Activated CD4-positive, alpha-beta memory T cell treated with anti-CD3 and anti-CD28 coated beads, Interleukin-2, amount 10 ng/mL, durations not matched to agents 7 days and 5 days (primary cell): ENCODE results near the gene MICAL2. TPM values are rescaled to one million over a fixed set of nuclear protein-coding genes. Genes with fewer than 3 reads are reported as not detected.

Experiments used
- CTCF ChIA-PET: fragments of 350-600 bp; sonication (Branson Sonifier 250); formaldehyde crosslinking; loops from one replicate; lab custom pipeline; 2021; ENCODE audit warnings: antibody characterized with exemption, inconsistent platforms; lab: Charles Lee
- POLR2A ChIA-PET: fragments of 350-600 bp; sonication (Branson Sonifier 250); formaldehyde crosslinking; loops from one replicate; lab custom pipeline; 2021; ENCODE audit warnings: antibody characterized with exemption; lab: Charles Lee
- DNase-seq: peaks from one replicate; pipeline ENCODE4 v3.0.0-alpha.2; 2020
- H3K27ac Mint-ChIP-seq: one replicate; pipeline ENCODE4 v1.8.0; 2021; ENCODE audit warnings: mild to moderate bottlenecking, mixed read lengths
- H3K27me3 Mint-ChIP-seq: one replicate; pipeline ENCODE4 v1.8.0; 2021; ENCODE audit warnings: mixed read lengths
- H3K36me3 Mint-ChIP-seq: one replicate; pipeline ENCODE4 v1.8.0; 2021; ENCODE audit warnings: low read depth, mixed read lengths
- H3K4me1 Mint-ChIP-seq: one replicate; pipeline ENCODE4 v1.8.0; 2021; ENCODE audit warnings: mixed read lengths
- H3K4me3 Mint-ChIP-seq: one replicate; pipeline ENCODE4 v1.8.0; 2021; ENCODE audit warnings: mild to moderate bottlenecking, mixed read lengths
- H3K9me3 Mint-ChIP-seq: one replicate; pipeline ENCODE4 v1.8.0; 2021; ENCODE audit warnings: mixed read lengths
- total RNA-seq, 2 experiments: library from RNA; stranded (reverse); gene quantifications; one replicate each; pipeline ENCODE4 v1.2.3, GENCODE V29; 2021

Gene MICAL2
- total RNA-seq, 2 experiments from 2014 or later = 135 to 143 TPM

GRCh38 chr11:12114193-12115033 is 4.0 kb downstream of the MICAL2 start:
- no peaks in the 10 kb centered on the region for H3K9me3 Mint-ChIP-seq
- POLR2A ChIA-PET = no interaction called here
- CTCF ChIA-PET = interaction anchor here (1.9 kb wide), 1 partner anchor 121 kb away, joined by 6 read pairs; no protein-coding TSS in a partner anchor
- DNase-seq = no peak
- H3K27ac Mint-ChIP-seq = no peak overlapping the region
- peaks cover 68% of the 10 kb centered on the region for H3K4me1 Mint-ChIP-seq
- peaks cover 24% of the 10 kb centered on the region for H3K36me3 Mint-ChIP-seq
- H3K4me3 Mint-ChIP-seq = no peak overlapping the region
- H3K27me3 Mint-ChIP-seq = no peaks in the 10 kb centered on the region

- DNase-seq = no peak
- Mint-ChIP-seq H3K27ac (no peak overlapping the region), H3K36me3 (peaks cover 22% of the 10 kb centered on the region), H3K4me3 (no peak overlapping the region), H3K27me3 (no peaks in the 10 kb centered on the region), H3K4me1 (peaks cover 70% of the 10 kb centered on the region), H3K9me3 (no peaks in the 10 kb centered on the region)
- ChIA-PET CTCF (interaction anchor here (0.7 kb wide), 1 partner anchor 110 kb away, joined by 3 read pairs; no protein-coding TSS in a partner anchor), POLR2A (interaction anchor here (1.2 to 1.3 kb wide), 2 partner anchors 41 to 80 kb away, joined by 3 read pairs; no protein-coding TSS in a partner anchor)
Observed at GRCh38 chr11:12116425-12117032, 6.1 kb downstream of the MICAL2 start.

- no peak overlapping the region for H3K27ac Mint-ChIP-seq
- no peak for DNase-seq
- H3K4me3 Mint-ChIP-seq = no peak overlapping the region
- ChIA-PET CTCF (no interaction called here), POLR2A (interaction anchor here (1.2 to 1.3 kb wide), 2 partner anchors 40 to 80 kb away, joined by 3 read pairs; no protein-coding TSS in a partner anchor)
- H3K36me3 Mint-ChIP-seq = peaks cover 22% of the 10 kb centered on the region
- no peaks in the 10 kb centered on the region for H3K9me3 Mint-ChIP-seq
- H3K4me1 Mint-ChIP-seq = peaks cover 69% of the 10 kb centered on the region
- no peaks in the 10 kb centered on the region for H3K27me3 Mint-ChIP-seq
Observed at GRCh38 chr11:12117200-12117599, 6.8 kb downstream of the MICAL2 start.

DNA sequence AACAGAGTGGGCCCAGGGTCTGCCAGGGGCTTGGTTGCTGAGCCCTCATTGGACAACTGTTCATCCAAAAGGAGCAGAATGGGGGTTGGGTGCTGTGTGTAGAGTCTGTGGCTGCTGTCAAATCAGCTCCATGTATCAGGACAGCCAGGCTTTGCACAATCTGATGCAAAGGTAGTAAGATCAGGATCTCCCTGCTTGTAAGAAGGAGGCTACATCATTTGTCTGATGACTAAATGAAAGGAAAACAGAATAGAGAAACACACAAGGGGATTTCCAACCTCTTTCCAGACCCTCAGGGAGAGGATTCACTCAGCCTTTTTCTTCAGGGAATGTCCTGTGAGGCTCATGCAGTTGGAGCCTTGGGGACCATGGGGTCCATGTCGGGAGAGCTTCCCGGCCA is 7.2 kb downstream of the MICAL2 start:
- H3K27ac Mint-ChIP-seq = no peak overlapping the region
- H3K4me1 Mint-ChIP-seq = peaks cover 65% of the 10 kb centered on the region
- H3K4me3 Mint-ChIP-seq = no peak overlapping the region
- peaks cover 20% of the 10 kb centered on the region for H3K36me3 Mint-ChIP-seq
- H3K27me3 Mint-ChIP-seq = no peaks in the 10 kb centered on the region
- POLR2A ChIA-PET = interaction anchor here (1.2 to 1.3 kb wide), 2 partner anchors 40 to 79 kb away, joined by 3 read pairs; no protein-coding TSS in a partner anchor
- DNase-seq = no peak
- CTCF ChIA-PET = no interaction called here
- no peaks in the 10 kb centered on the region for H3K9me3 Mint-ChIP-seq

- POLR2A ChIA-PET = interaction anchor here (1.7 kb wide), 1 partner anchor 32 kb away, joined by 5 read pairs; no protein-coding TSS in a partner anchor
- CTCF ChIA-PET = no interaction called here
Observed at GRCh38 chr11:12118949-12119348, 8.6 kb downstream of the MICAL2 start.

DNA sequence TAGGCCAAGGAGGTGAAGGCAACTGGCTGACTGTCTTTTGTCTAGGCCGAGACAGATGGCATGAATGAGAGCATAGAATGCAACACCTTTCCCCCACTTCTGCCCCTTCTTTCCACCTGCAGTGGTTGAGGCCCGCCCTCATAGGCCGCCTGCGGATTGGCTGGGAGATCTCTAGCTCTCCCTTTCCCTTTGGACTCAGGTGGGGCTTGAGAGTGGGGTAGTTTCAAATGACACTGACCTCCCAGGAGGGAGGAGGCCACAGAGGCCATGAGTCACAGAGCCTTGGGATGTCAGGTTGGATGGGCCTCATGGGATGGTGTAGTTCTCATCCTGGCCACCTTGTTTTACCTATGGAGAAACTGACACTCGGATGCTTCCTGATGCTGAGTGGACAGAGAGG is 9.1 kb downstream of the MICAL2 start:
- Mint-ChIP-seq H3K27me3 (no peaks in the 10 kb centered on the region), H3K4me1 (peaks cover 63% of the 10 kb centered on the region), H3K36me3 (peaks cover 15% of the 10 kb centered on the region), H3K4me3 (no peak overlapping the region), H3K9me3 (no peaks in the 10 kb centered on the region), H3K27ac (no peak overlapping the region)
- ChIA-PET CTCF (no interaction called here), POLR2A (interaction anchor here (1.7 kb wide), 1 partner anchor 32 kb away, joined by 5 read pairs; no protein-coding TSS in a partner anchor)
- no peak for DNase-seq

More at GRCh38 chr11:12118949-12119348, 8.6 kb downstream of the MICAL2 start:
- no peak overlapping the region for H3K27ac Mint-ChIP-seq
- no peak for DNase-seq
- H3K27me3 Mint-ChIP-seq = no peaks in the 10 kb centered on the region
- no peaks in the 10 kb centered on the region for H3K9me3 Mint-ChIP-seq
- peaks cover 63% of the 10 kb centered on the region for H3K4me1 Mint-ChIP-seq
- peaks cover 14% of the 10 kb centered on the region for H3K36me3 Mint-ChIP-seq
- no peak overlapping the region for H3K4me3 Mint-ChIP-seq

GRCh38 chr11:12120031-12121008 is 9.9 kb downstream of the MICAL2 start:
- Mint-ChIP-seq H3K9me3 (no peaks in the 10 kb centered on the region), H3K27ac (no peak overlapping the region), H3K4me3 (no peak overlapping the region), H3K36me3 (peaks cover 18% of the 10 kb centered on the region), H3K27me3 (no peaks in the 10 kb centered on the region), H3K4me1 (peaks cover 67% of the 10 kb centered on the region)
- CTCF ChIA-PET = interaction anchor here (1.0 to 1.3 kb wide), 2 partner anchors 14 to 40 kb away, joined by 3 to 5 read pairs; no protein-coding TSS in a partner anchor
- no peak for DNase-seq
- POLR2A ChIA-PET = interaction anchor here (0.8 to 1.3 kb wide), 3 partner anchors 18 to 116 kb away, joined by 3 to 4 read pairs (median 3); no protein-coding TSS in a partner anchor

- no peak overlapping the region for H3K4me3 Mint-ChIP-seq
- H3K27ac Mint-ChIP-seq = no peak overlapping the region
Observed at GRCh38 chr11:12121011-12121410, 10.6 kb downstream of the MICAL2 start.

DNA sequence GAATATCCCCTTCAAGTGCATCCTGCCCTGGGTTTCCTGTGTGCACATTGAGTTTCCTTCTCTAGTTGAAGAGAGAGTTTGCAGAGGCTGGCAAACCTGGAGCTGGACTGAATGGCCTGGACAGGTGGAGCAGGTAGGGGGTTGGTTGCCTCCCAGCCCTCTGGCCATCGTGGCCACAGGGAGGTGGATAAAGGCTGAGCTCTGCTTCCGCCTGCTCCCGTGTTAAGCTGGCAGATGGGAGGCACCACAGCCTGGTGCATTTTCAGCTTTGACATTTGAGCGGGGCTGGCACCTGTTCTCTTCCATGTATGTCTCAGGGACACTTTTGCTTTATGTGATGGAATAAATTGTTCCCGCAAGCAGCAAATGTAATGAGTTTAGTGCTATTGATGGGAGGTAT is 11.1 kb downstream of the MICAL2 start:
- Mint-ChIP-seq H3K4me1 (peaks cover 75% of the 10 kb centered on the region), H3K27me3 (no peaks in the 10 kb centered on the region), H3K36me3 (peaks cover 16% of the 10 kb centered on the region), H3K27ac (no peak overlapping the region), H3K9me3 (no peaks in the 10 kb centered on the region), H3K4me3 (no peak overlapping the region)
- CTCF ChIA-PET = interaction anchor here (1.0 to 3.4 kb wide), 3 partner anchors 13 to 115 kb away, joined by 3 to 12 read pairs (median 5); no protein-coding TSS in a partner anchor
- DNase-seq = no peak
- POLR2A ChIA-PET = interaction anchor here (1.0 to 1.3 kb wide), 4 partner anchors 11 to 31 kb away, joined by 3 to 4 read pairs (median 4); partner anchors contain the start of gene MICAL2

More at GRCh38 chr11:12121011-12121410, 10.6 kb downstream of the MICAL2 start:
- CTCF ChIA-PET = interaction anchor here (1.0 to 1.3 kb wide), 2 partner anchors 14 to 40 kb away, joined by 3 to 5 read pairs; no protein-coding TSS in a partner anchor
- no peaks in the 10 kb centered on the region for H3K9me3 Mint-ChIP-seq
- POLR2A ChIA-PET = interaction anchor here (0.8 to 1.3 kb wide), 6 partner anchors 11 to 116 kb away, joined by 3 to 4 read pairs (median 3); partner anchors contain the start of gene MICAL2
- H3K4me1 Mint-ChIP-seq = peaks cover 72% of the 10 kb centered on the region
- no peak for DNase-seq
- H3K27me3 Mint-ChIP-seq = no peaks in the 10 kb centered on the region
- peaks cover 18% of the 10 kb centered on the region for H3K36me3 Mint-ChIP-seq

DNA sequence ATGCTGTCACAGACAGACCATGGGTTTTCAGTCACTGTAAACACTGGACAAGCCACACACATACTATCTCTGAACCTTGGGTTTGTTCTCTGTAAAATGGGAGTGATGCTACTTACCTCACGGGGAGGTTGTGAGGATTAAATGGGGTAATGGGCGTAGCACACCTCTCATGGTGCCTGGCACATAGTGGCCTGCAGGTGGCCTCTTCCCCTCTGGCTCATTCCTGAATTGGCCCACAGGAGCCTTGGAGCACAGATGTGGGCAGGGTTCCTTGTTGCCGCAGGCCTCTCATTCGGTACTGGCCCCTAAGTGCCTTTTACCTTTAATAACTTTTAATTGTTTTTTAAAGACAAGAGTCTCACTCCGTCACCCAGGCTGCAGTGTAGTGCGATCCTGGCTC is 11.7 kb downstream of the MICAL2 start:
- ChIA-PET CTCF (interaction anchor here (1.0 to 3.4 kb wide), 4 partner anchors 21 to 115 kb away, joined by 3 to 12 read pairs (median 4); no protein-coding TSS in a partner anchor), POLR2A (interaction anchor here (1.0 to 1.3 kb wide), 4 partner anchors 12 to 30 kb away, joined by 3 to 4 read pairs (median 4); partner anchors contain the start of gene MICAL2)
- Mint-ChIP-seq H3K4me1 (peaks cover 75% of the 10 kb centered on the region), H3K4me3 (no peak overlapping the region), H3K36me3 (peaks cover 19% of the 10 kb centered on the region), H3K9me3 (no peaks in the 10 kb centered on the region), H3K27me3 (no peaks in the 10 kb centered on the region), H3K27ac (no peak overlapping the region)
- no peak for DNase-seq

- H3K4me3 Mint-ChIP-seq = no peak overlapping the region
- ChIA-PET CTCF (interaction anchor here (1.0 to 3.4 kb wide), 5 partner anchors 11 to 113 kb away, joined by 3 to 12 read pairs (median 5); no protein-coding TSS in a partner anchor), POLR2A (interaction anchor here (1.0 to 2.5 kb wide), 3 partner anchors 13 to 113 kb away, joined by 3 to 8 read pairs (median 5); partner anchors contain the start of gene MICAL2)
- H3K27ac Mint-ChIP-seq = no peak overlapping the region
- peaks cover 77% of the 10 kb centered on the region for H3K4me1 Mint-ChIP-seq
- H3K36me3 Mint-ChIP-seq = peaks cover 15% of the 10 kb centered on the region
- H3K9me3 Mint-ChIP-seq = no peaks in the 10 kb centered on the region
- no peak for DNase-seq
- H3K27me3 Mint-ChIP-seq = no peaks in the 10 kb centered on the region
Observed at GRCh38 chr11:12123273-12123672, 12.9 kb downstream of the MICAL2 start.
